ENCODE measurements around the gene MATN3. TPM values are rescaled to one million over a fixed set of nuclear protein-coding genes. Genes with fewer than 3 reads are reported as not detected.

MATN3 gene
- total and polyA plus RNA-seq, 8 donors, result 0.53 to 7.0 (median 0.87) TPM; not detected in 3

DNA sequence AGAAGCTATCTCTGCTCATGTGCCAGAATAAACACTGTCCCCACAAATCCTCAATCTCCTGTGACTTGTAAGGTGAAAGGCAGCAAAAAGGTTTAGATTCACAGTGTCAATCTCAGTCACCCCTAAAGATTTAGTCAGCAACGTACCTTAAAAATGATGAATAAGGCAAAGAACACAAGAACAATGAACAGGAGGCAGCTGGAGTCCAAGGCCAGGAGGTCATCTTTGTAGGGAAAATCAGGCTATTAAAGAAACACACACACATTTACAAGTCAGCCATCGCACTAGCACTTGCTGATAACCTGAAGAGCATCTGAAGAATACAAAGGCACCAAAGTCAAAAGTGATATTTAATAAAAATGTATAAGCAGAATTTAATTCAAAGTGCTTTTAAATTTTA lies 22.4 kb upstream of the MATN3 start:
- DNase-seq, result no peak
- WGBS, 5 donors, result 43 to 59% (median 49%) methylated on average over 2 of the region's 2 CpGs
- Histone ChIP-seq H3K4me1 (peaks cover 0 to 19% (median 11%) of the 10 kb centered on the region in 4 donors), H3K27me3 (no peaks in the 10 kb centered on the region), H3K36me3 (peaks cover 71 to 100% (median 100%) of the 10 kb centered on the region in 4 donors), H3K9me3 (peaks cover 0 to 2% (median 0%) of the 10 kb centered on the region in 4 donors), H3K27ac (no peak overlapping the region), H3K4me3 (no peak overlapping the region)
- TF ChIP-seq POLR2AphosphoS5 (IDR thresholded peaks at IDR 0.05), result no peak
- no peak for TF ChIP-seq EP300 (IDR thresholded peaks at IDR 0.05)
- TF ChIP-seq, protein P1, sequence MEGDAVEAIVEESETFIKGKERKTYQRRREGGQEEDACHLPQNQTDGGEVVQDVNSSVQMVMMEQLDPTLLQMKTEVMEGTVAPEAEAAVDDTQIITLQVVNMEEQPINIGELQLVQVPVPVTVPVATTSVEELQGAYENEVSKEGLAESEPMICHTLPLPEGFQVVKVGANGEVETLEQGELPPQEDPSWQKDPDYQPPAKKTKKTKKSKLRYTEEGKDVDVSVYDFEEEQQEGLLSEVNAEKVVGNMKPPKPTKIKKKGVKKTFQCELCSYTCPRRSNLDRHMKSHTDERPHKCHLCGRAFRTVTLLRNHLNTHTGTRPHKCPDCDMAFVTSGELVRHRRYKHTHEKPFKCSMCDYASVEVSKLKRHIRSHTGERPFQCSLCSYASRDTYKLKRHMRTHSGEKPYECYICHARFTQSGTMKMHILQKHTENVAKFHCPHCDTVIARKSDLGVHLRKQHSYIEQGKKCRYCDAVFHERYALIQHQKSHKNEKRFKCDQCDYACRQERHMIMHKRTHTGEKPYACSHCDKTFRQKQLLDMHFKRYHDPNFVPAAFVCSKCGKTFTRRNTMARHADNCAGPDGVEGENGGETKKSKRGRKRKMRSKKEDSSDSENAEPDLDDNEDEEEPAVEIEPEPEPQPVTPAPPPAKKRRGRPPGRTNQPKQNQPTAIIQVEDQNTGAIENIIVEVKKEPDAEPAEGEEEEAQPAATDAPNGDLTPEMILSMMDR (IDR thresholded peaks at IDR 0.05), result no peak
- TF ChIP-seq POLR2A (IDR thresholded peaks at IDR 0.05), result no peak
- intact Hi-C loops (cut with DNase I; ENCODE audit: low total_unique reads), result no loop called here

DNA sequence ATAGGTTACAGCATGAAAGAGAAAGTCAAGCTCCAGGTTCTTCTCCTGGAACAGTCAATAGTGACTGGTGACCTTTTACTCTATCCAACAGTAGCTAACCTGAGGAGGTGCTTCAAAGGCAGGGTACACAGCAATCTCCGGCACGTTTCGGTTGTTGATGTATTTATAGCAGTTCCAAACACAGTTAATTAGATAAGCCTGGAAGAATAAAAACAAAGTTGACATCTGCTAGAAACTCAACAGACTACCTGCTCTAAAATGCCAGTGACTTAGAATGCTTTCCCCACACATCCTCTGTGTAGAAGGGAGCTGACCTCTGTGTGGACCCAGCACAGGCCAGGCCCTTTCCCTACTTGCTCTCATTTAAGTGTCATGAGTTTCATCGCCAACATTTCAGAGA lies 21.8 kb upstream of the MATN3 start:
- Histone ChIP-seq H3K36me3 (peaks cover 70 to 100% (median 100%) of the 10 kb centered on the region in 4 donors), H3K4me1 (peaks cover 0 to 19% (median 11%) of the 10 kb centered on the region in 4 donors), H3K4me3 (no peak overlapping the region), H3K27me3 (no peaks in the 10 kb centered on the region), H3K27ac (no peak overlapping the region), H3K9me3 (peaks cover 0 to 5% (median 0%) of the 10 kb centered on the region in 4 donors)
- TF ChIP-seq EP300 (IDR thresholded peaks at IDR 0.05) (no peak), POLR2A (IDR thresholded peaks at IDR 0.05) (no peak), POLR2AphosphoS5 (IDR thresholded peaks at IDR 0.05) (no peak)
- TF ChIP-seq, protein P1 (IDR thresholded peaks at IDR 0.05), result no peak
- 59 to 73% (median 62%) methylated on average over 4 of the region's 4 CpGs for WGBS, 5 donors
- no peak for DNase-seq
- intact Hi-C loops (cut with DNase I; ENCODE audit: low total_unique reads), result no loop called here

DNA sequence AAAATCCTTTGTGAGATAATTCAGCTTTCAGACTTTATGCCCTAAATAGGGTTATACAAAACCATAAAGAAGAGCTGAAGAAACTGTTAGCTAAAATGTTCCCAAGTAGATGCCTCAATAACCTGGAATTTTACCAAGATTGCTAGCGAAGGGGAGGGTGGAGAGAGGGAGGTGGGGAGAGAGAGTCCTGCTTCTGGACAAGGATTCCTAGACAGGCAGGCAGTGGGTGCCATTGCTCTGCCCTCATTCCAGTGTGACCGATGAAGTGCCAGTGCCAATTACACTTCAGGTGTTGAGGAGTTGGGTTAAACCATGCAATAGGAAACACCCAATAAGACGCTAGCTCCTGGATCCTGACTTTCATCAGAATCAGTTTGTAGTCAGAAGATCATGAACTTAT lies 20.9 kb upstream of the MATN3 start:
- 82 to 90% (median 87%) methylated on average over 3 of the region's 3 CpGs for whole genome bisulfite sequencing, 5 donors
- intact Hi-C loops (cut with DNase I; ENCODE audit: low total_unique reads), result no loop called here
- DNase-seq, result no peak
- TF ChIP-seq, protein P1 (IDR thresholded peaks at IDR 0.05), result no peak
- TF ChIP-seq EP300 (IDR thresholded peaks at IDR 0.05) (no peak), POLR2A (IDR thresholded peaks at IDR 0.05) (no peak), POLR2AphosphoS5 (IDR thresholded peaks at IDR 0.05) (no peak)
- Histone ChIP-seq H3K9me3 (peaks cover 0 to 5% (median 2%) of the 10 kb centered on the region in 4 donors), H3K4me3 (no peak overlapping the region), H3K4me1 (peaks cover 0 to 13% (median 11%) of the 10 kb centered on the region in 4 donors), H3K27ac (no peak overlapping the region), H3K27me3 (no peaks in the 10 kb centered on the region), H3K36me3 (peaks cover 65 to 100% (median 100%) of the 10 kb centered on the region in 4 donors)

DNA sequence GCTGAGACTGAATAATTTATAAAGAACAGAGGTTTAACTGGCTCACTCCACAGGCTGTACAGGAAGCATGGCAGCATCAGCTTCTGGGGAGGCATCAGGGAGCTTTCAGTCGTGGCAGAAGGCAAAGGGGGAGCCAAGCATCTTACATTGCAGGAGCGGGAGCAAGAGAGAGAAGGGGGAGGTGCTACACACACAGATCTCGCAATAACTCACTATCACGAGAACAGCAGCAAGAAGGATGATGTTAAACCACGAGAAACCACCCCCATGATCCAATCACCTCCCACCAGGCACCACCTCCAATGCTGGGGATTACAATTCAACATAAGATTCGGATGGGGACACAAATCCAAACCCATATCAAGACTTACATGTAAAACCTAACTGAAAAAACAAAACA lies 17.8 kb upstream of the MATN3 start:
- peaks cover 51 to 82% (median 79%) of the 10 kb centered on the region in 4 donors for H3K36me3 ChIP-seq
- TF ChIP-seq POLR2A (IDR thresholded peaks at IDR 0.05) (no peak), EP300 (IDR thresholded peaks at IDR 0.05) (no peak), POLR2AphosphoS5 (IDR thresholded peaks at IDR 0.05) (no peak)
- TF ChIP-seq, protein P1 (IDR thresholded peaks at IDR 0.05), result no peak
- intact Hi-C loops (cut with DNase I; ENCODE audit: low total_unique reads), result no loop called here
- H3K9me3 ChIP-seq, result peaks cover 0 to 6% (median 2%) of the 10 kb centered on the region in 4 donors
- H3K4me3 ChIP-seq, result no peak overlapping the region
- WGBS, 5 donors, result 89 to 97% (median 94%) methylated on average over 6 of the region's 6 CpGs
- H3K27me3 ChIP-seq, result no peaks in the 10 kb centered on the region
- DNase-seq, result no peak
- H3K27ac ChIP-seq, result no peak overlapping the region
- peaks cover 0 to 15% (median 5%) of the 10 kb centered on the region in 4 donors for H3K4me1 ChIP-seq
